Measurements from ENCODE around the gene ANO4. TPM values are rescaled to one million over a fixed set of nuclear protein-coding genes. Genes with fewer than 3 reads are reported as not detected.

ANO4 gene
- total RNA-seq, 1 experiment from 2014 or later = 5.7 TPM

- no peak overlapping the region for H3T11ph ChIP-seq (ENCODE audit: low read length)
- no peak overlapping the region for H4K8ac ChIP-seq (replicated peaks; ENCODE audit: insufficient read length, low read depth, low read length)
- no peaks in the 10 kb centered on the region for H3K9me3 ChIP-seq (ENCODE audit: control insufficient read depth, low read depth, low read length)
- H2BK5ac ChIP-seq (ENCODE audit: insufficient read length, low read length) = no peak overlapping the region
- no peak overlapping the region for H2BK15ac ChIP-seq (ENCODE audit: low read depth, low read length)
- H2BK12ac ChIP-seq (ENCODE audit: insufficient read length, low read depth, low read length) = no peak overlapping the region
- no peaks in the 10 kb centered on the region for H3K4me1 ChIP-seq (ENCODE audit: insufficient read depth, low read length)
- H3K27me3 Mint-ChIP-seq (ENCODE audit: low read depth) = no peaks in the 10 kb centered on the region
- no peak overlapping the region for H2BK120ac ChIP-seq (ENCODE audit: low read depth, low read length, poor library complexity, severe bottlenecking)
- no peak overlapping the region for H3K9ac ChIP-seq (ENCODE audit: extremely low read depth, insufficient read length, low read length)
- H3K4ac ChIP-seq (ENCODE audit: low read depth, low read length) = no peak overlapping the region
- DNase-seq = no peak
- H4K91ac ChIP-seq (ENCODE audit: insufficient read length, low read depth, low read length) = no peak overlapping the region
- H3K23ac ChIP-seq (ENCODE audit: insufficient read length, low read depth, low read length) = no peak overlapping the region
- no peak overlapping the region for H4K5ac ChIP-seq (ENCODE audit: insufficient read length, low read depth, low read length)
- no peak overlapping the region for H3K27ac Mint-ChIP-seq
- H3K4me3 Mint-ChIP-seq = no peak overlapping the region
- no peaks in the 10 kb centered on the region for H3K4me1 Mint-ChIP-seq
- H3K23me2 ChIP-seq (ENCODE audit: insufficient read length, low read depth, low read length, poor library complexity, severe bottlenecking) = no peaks in the 10 kb centered on the region
- no peak overlapping the region for H3K56ac ChIP-seq (ENCODE audit: insufficient read length, low read depth, low read length)
- no peak overlapping the region for H3K4me2 ChIP-seq (ENCODE audit: insufficient read depth, insufficient read length, low read length)
- H2AFZ ChIP-seq (ENCODE audit: low read length) = no peak overlapping the region
- no peaks in the 10 kb centered on the region for H3K79me1 ChIP-seq (ENCODE audit: insufficient read depth, low read depth, low read length, poor library complexity, severe bottlenecking)
- H3K27me3 ChIP-seq (ENCODE audit: insufficient read depth, low read length) = no peaks in the 10 kb centered on the region
- no peak for TF ChIP-seq CTCF (conservative IDR thresholded peaks at IDR 0.05)
- H3K27ac ChIP-seq (ENCODE audit: insufficient read length, low read depth, low read length) = no peak overlapping the region
- no peak overlapping the region for H2BK20ac ChIP-seq (ENCODE audit: low read depth, low read length, poor library complexity, severe bottlenecking)
- no CpG with 5 or more reads among the region's 2 CpGs for WGBS (ENCODE audit: extremely low coverage, insufficient read length, low lambda C conversion rate)
- no peak overlapping the region for H3K14ac ChIP-seq (ENCODE audit: insufficient read depth, low read length)
- H3K79me2 ChIP-seq (ENCODE audit: insufficient read depth, low read length) = no peaks in the 10 kb centered on the region; the same call in 1 of the 2 replicates
- H3K18ac ChIP-seq (ENCODE audit: insufficient read length, low read depth, low read length) = no peak overlapping the region
- no peaks in the 10 kb centered on the region for H4K20me1 ChIP-seq (ENCODE audit: control insufficient read depth, insufficient read depth, insufficient read length)
- no peaks in the 10 kb centered on the region for H3K36me3 Mint-ChIP-seq (ENCODE audit: insufficient read depth in 1 of 3, low read depth in 3 of 3)
- no peak overlapping the region for H2AK5ac ChIP-seq (ENCODE audit: insufficient read length, low read length)
- H3K9me3 Mint-ChIP-seq = no peaks in the 10 kb centered on the region
Observed at GRCh38 chr12:101044512-101045059, 250.0 kb downstream of the ANO4 start.
